NCI-H2029 (cell line): ENCODE data around the gene PCCA.

ENCODE experiments used
- DNase-seq: peaks from one replicate; lab custom pipeline; 2025; lab: John Stamatoyannopoulos, UW

PCCA gene

GRCh38 chr13:100527644-100528043 is 438.8 kb downstream of the PCCA start:
- DNase-seq: no peak

- no peak for DNase-seq
Observed at GRCh38 chr13:100528353-100528752, 439.5 kb downstream of the PCCA start.

- DNase-seq: no peak
Observed at GRCh38 chr13:100528820-100529219, 439.9 kb downstream of the PCCA start.

DNA sequence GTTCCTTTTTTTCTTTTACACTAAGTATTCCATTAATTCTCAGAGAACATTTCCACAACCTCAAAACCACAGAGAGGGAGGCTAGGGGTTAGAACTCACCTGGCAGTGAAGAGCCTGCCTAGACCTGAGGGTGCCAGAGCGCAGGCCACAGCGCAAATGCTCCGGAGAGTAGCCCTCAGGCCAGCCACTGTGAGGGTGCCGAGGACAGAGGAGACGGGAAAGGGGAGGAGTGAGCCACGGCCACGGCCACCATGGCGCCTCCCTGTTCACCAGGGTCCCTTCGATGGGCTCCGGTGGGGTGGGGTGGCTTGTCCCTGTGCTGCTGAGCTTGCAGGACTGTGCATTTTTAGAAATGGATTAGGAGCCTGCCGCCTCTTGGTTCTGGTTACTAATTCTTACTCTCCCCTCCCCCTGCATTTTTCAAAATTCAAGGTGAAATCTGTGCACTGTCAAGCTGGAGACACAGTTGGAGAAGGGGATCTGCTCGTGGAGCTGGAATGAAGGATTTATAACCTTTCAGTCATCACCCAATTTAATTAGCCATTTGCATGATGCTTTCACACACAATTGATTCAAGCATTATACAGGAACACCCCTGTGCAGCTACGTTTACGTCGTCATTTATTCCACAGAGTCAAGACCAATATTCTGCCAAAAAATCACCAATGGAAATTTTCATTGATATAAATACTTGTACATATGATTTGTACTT is 440.9 kb downstream of the PCCA start:
- no peak for DNase-seq

- DNase-seq: no peak
Observed at GRCh38 chr13:100530671-100531213, 441.8 kb downstream of the PCCA start.

- DNase-seq: no peak
Observed at GRCh38 chr13:100532090-100532766, 443.3 kb downstream of the PCCA start.

GRCh38 chr13:100532836-100533435 is 444.0 kb downstream of the PCCA start:
- no peak for DNase-seq

- peak; percentile 14 for DNase-seq
Observed at GRCh38 chr13:100533588-100534041, 444.7 kb downstream of the PCCA start.

DNA sequence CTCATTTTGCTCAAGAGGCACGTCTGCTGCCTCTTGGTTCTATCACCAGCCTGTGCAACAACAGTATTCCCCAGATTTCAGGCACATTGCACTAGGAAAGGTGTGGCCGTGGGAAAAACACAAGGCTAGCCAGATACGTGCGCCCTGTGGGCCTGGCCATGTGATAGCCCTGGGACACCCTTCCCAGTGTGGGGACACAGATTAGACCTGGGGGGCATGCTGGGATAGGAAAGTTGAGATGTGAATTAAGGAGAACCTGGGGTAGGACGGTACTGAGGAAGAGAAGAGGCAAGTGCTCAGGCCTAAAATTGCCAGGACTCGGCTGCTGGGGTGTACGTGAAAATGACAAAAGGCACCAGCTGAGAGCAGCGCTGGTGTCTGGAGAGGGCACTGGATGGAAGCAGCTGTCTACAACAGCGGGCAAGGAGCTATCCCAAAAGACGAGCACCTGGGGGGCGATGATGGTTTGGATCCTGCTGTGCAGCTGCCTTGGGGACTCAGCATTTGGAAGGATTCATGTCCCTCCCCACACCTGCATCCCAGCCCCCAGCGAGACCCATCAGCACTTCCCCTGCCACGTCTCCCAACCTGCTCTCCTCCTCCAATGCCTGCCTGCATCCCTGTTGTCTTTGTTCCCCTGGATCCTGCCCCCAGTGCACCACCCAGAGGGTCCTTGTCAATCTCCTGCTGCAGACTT is 445.4 kb downstream of the PCCA start:
- DNase-seq: no peak

GRCh38 chr13:100534911-100535310 is 446.0 kb downstream of the PCCA start:
- DNase-seq: no peak

- DNase-seq: no peak
Observed at GRCh38 chr13:100535426-100536135, 446.7 kb downstream of the PCCA start.

DNA sequence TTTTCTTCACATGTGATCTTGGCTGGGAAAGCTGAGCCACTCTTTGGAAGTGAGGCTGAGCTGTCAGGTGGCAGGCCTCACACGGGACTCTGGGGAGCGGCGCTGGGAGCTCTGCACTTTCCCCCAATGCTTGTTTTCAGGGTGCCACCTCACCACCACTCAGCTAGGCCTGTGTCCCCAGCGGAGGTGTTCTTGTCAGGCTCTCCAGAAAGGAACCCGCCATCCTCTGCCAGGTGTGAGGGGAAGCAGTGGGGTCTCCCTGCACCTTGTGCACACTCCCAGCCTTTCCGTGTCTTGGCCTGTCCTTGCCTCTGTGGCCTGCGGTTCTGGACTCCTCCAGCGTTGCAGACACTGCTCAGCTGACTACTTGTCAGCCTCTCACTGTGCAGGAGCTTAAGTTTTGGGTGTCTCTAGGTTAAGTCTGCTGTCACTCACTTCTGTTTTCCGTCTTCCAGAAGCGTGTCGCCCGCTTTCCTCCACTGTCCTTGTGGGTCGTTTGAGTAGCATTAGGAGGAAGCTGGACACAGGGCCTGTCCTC is 447.8 kb downstream of the PCCA start:
- DNase-seq: no peak

DNA sequence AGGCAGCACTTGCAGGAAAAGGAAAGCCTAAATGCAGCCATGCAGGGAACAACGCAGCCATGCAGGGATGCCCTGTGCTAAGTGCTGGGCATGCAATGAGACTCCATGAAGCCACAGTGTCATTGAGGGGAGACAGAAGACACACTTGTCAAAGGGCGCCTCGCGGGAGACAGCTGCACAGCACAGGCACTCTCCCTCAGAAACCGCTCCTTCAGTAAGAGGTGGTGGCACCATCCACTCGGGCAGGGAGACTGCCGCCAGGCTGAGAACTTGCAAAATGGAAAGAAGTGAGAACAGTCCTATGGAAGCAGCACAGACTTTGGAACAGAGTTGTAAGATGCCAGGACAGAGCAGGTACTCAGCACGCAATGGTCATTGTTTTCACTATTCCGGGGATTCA is 448.6 kb downstream of the PCCA start:
- no peak for DNase-seq

DNA sequence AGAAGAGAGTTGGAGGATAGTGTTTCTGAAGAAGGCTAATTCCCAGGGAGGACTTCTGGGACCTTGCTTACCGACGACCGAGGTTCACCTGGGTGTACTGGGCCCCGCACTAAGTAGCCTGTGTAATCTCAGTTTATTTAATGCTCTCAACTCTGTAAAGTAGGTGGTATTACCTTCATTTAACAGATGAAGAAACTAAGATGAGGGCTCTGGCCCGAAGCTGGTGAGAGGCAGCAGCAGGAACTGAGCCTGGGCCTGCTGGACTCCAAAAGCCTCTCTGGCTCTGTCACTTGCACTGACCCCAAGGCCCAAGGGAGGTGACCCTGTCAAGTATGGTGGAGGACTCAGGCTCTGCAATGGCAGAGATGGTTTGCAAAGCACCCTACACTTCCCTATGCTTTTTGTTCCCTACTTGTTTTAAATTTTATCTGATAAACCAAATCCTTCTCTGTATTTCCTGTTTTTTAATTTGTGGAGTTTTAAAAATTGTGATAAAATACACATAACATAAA is 449.1 kb downstream of the PCCA start:
- DNase-seq: no peak

- DNase-seq: no peak
Observed at GRCh38 chr13:100540621-100541020, 451.7 kb downstream of the PCCA start.

DNA sequence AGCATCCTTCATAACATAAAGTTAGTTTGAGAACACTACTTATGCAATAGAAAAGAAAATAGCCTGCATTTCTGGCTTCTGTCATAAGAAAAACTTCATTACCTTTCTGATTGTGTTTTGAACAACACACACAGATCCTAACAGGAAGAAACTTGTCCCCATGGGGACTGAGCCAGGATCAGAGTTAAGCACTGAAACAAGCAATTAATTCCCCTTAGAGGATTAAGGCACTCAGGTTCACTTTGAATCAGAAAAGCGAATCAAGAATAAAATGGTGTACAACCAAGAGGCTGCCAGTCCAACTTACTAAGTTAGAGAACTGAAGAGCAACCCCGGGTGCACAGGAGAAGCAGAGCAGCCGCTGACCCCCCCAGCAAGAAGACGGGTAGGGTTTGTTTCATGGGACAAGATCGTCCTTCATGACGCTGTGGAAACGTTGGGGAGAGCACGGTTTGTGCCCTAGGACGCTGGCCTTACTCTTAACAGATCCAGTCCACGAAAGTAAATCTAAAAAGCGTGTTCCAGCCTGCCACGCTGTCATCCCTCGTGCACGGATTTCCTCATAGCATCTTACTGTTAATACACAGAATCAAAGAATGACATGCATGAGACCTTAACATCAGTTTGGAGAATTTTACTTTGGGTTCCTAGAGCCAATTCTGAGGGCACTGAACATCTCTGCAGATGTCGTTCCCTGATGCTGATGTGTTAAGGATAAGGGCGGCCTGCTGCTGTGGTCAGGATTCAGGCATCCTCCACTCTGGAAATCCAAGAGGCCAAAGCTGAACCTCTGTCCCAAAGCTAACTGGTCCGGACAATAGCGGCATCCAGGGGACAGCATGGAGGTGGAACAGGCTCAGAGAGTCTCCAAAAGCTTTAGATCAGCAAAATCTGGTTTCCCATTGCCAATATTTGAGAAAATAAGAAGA is 453.3 kb downstream of the PCCA start:
- DNase-seq: no peak

- DNase-seq: no peak
Observed at GRCh38 chr13:100542826-100543156, 453.9 kb downstream of the PCCA start.

GRCh38 chr13:100543872-100544602 is 455.1 kb downstream of the PCCA start:
- peak; percentile 25 for DNase-seq

DNA sequence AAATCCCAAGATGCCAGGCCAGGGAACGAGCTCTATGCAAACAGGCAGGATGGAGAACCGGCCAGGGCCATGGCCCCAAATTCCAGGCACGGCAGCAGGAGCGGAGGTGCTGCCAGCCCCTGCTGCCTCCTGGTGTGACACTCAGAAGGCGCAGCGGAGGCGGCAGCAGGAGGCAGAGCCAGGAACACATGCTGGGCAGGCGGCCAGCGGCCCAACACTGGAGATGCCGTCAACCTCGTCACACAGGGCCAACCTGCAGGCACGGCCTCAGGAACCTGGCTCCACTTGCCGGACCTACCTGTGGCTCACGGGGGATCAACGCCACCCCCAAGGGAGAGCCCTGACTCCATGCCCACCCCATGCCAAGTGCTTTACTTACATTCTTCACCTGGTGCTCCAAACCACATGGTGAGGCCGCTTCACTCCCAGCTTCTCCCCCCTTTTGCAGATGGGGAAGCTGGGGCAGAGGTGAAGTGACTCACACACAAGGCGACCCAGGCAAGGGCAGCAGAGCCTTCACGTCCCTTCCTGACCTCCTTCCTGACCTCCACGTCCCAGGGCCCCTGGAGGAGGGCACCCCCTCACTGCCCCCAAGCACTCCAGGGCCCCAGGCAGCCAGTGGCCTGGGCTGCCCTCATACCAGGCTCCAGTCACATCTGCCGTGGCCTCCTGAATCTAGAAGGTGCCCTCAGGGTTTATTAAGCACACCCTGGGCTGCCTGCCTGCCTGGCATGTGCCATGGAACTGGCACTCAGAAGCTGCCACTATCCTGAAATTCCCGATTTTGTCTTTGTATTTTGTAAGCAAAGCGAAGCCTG is 456.2 kb downstream of the PCCA start:
- peak; percentile 56 for DNase-seq
